ENCODE data around the gene S100A12.
"Not testable (repeated sequence)": the region's sequence is repeated elsewhere in the genome, so short reads cannot be mapped to it uniquely, and the experiment has no call there.

S100A12 gene

GRCh38 chr1:153375511-153375910 is at the start of gene S100A12:
Gene S100A12, minus strand, starts transcription at chr1:153375621. Its CDS starts 1,029 bp downstream, at chr1:153374592.
- DNase-seq: no peak

GRCh38 chr1:153422450-153423068 is 47.1 kb upstream of the S100A12 start:
- no peak for DNase-seq

- no peak for DNase-seq
These were observed 44.9 kb upstream of the S100A12 start for GRCh38 chr1:153420306-153420705.

GRCh38 chr1:153419436-153419793 is 44.0 kb upstream of the S100A12 start:
- not testable (repeated sequence) for DNase-seq

GRCh38 chr1:153418758-153419435 is 43.5 kb upstream of the S100A12 start:
- not testable (repeated sequence) for DNase-seq

GRCh38 chr1:153417136-153417888 is 41.9 kb upstream of the S100A12 start:
- DNase-seq: no peak

GRCh38 chr1:153415850-153416570 is 40.6 kb upstream of the S100A12 start, which contains the start of gene S100A7A:
Gene S100A7A, plus strand, starts transcription at chr1:153416520. Its CDS starts 1,563 bp downstream, at chr1:153418083.
- no peak for DNase-seq

GRCh38 chr1:153413961-153414360 is 38.5 kb upstream of the S100A12 start:
- not testable (repeated sequence) for DNase-seq

- not testable (repeated sequence) for DNase-seq
These were observed 31.9 kb upstream of the S100A12 start for GRCh38 chr1:153407274-153407673.

GRCh38 chr1:153405825-153406599 is 30.6 kb upstream of the S100A12 start:
- not testable (repeated sequence) for DNase-seq

- DNase-seq: peak in 1 of 2 experiments; percentile 12
These were observed 29.3 kb upstream of the S100A12 start for GRCh38 chr1:153404768-153405167.

- no peak for DNase-seq
These were observed 28.7 kb upstream of the S100A12 start for GRCh38 chr1:153404086-153404635.

- DNase-seq: no peak
These were observed 28.1 kb upstream of the S100A12 start for GRCh38 chr1:153403421-153404085.

- no peak for DNase-seq
These were observed 26.8 kb upstream of the S100A12 start for GRCh38 chr1:153402226-153402625.

- DNase-seq: no peak
These were observed 26.0 kb upstream of the S100A12 start for GRCh38 chr1:153401461-153401860.

- DNase-seq: peak in 1 of 2 experiments; percentile 42
These were observed 24.8 kb upstream of the S100A12 start for GRCh38 chr1:153400244-153400643.

GRCh38 chr1:153399401-153400055 is 24.1 kb upstream of the S100A12 start:
- no peak for DNase-seq

- DNase-seq: no peak
These were observed 22.7 kb upstream of the S100A12 start for GRCh38 chr1:153397924-153398651.

- peak; percentile 82 to 94 for DNase-seq
These were observed 21.9 kb upstream of the S100A12 start for GRCh38 chr1:153397051-153397923.
